HG03521 (cell line): ENCODE results near the gene SLC6A7.

Source experiments
- ATAC-seq: cut with Tn5 transposase; IDR thresholded peaks from one replicate; pipeline ENCODE4 v1.9.1; 2021; ENCODE audit warnings: mild to moderate bottlenecking, moderate library complexity; ENCODE audit not compliant: unreplicated experiment

Gene SLC6A7

GRCh38 chr5:150189728-150190502 lies at the start of gene SLC6A7:
SLC6A7 (plus strand) TSS chr5:150190062; CDS start chr5:150190328, 266 bp downstream.
- no peak for ATAC-seq

GRCh38 chr5:150140830-150141229 lies 49.0 kb upstream of the SLC6A7 start:
- no peak for ATAC-seq

- no peak for ATAC-seq
Measured at GRCh38 chr5:150141544-150142184, 48.2 kb upstream of the SLC6A7 start.

GRCh38 chr5:150142185-150142958 lies 47.5 kb upstream of the SLC6A7 start:
- ATAC-seq: no peak

- ATAC-seq: no peak
Measured at GRCh38 chr5:150142959-150143349, 46.9 kb upstream of the SLC6A7 start.

GRCh38 chr5:150143350-150144245 lies 46.3 kb upstream of the SLC6A7 start:
- ATAC-seq: no peak

- no peak for ATAC-seq
Measured at GRCh38 chr5:150144246-150144801, 45.5 kb upstream of the SLC6A7 start.

- ATAC-seq: no peak
Measured at GRCh38 chr5:150144879-150145278, 45.0 kb upstream of the SLC6A7 start.

- ATAC-seq: no peak
Measured at GRCh38 chr5:150146235-150146634, 43.6 kb upstream of the SLC6A7 start.

GRCh38 chr5:150146862-150147601 lies 42.8 kb upstream of the SLC6A7 start:
- no peak for ATAC-seq

GRCh38 chr5:150147670-150148069 lies 42.2 kb upstream of the SLC6A7 start:
- no peak for ATAC-seq

GRCh38 chr5:150148117-150148927 lies 41.5 kb upstream of the SLC6A7 start:
- no peak for ATAC-seq

- no peak for ATAC-seq
Measured at GRCh38 chr5:150149618-150150017, 40.2 kb upstream of the SLC6A7 start.

GRCh38 chr5:150152636-150153462 lies 37.0 kb upstream of the SLC6A7 start:
- ATAC-seq: no peak

- no peak for ATAC-seq
Measured at GRCh38 chr5:150153483-150153882, 36.4 kb upstream of the SLC6A7 start.

- no peak for ATAC-seq
Measured at GRCh38 chr5:150153957-150154617, 35.8 kb upstream of the SLC6A7 start.

GRCh38 chr5:150154618-150155128 lies 35.2 kb upstream of the SLC6A7 start:
- no peak for ATAC-seq
